Gastroesophageal sphincter (tissue), 3 donors: ENCODE results near the gene ANKRD35.

ENCODE experiments used
- CTCF ChIP-seq, 4 experiments: fragments of 200-600 bp in 2 of 4; fragments of 450-650 bp in 2 of 4; sonication (generic) in 1 of 4; IDR thresholded peaks; one replicate each; pipeline ENCODE4 v1.5.1; 2017 to 2019; ENCODE audit warnings: antibody characterized with exemption in 4 of 4, mild to moderate bottlenecking in 2 of 4, moderate library complexity in 2 of 4
- EP300 ChIP-seq: sonication (generic); formaldehyde crosslinking; IDR thresholded peaks from one replicate; pipeline ENCODE4 v1.6.1; 2017; ENCODE audit warnings: antibody characterized with exemption, mild to moderate bottlenecking
- POLR2A ChIP-seq, 2 donors: fragments of 450-650 bp; IDR thresholded peaks; one replicate each; pipeline ENCODE4 v1.6.1; 2017; ENCODE audit warnings: antibody characterized with exemption in 2 of 2, mild to moderate bottlenecking in 2 of 2, moderate library complexity in 1 of 2
- POLR2AphosphoS5 ChIP-seq: sonication (generic); formaldehyde crosslinking; IDR thresholded peaks from one replicate; pipeline ENCODE4 v1.6.1; 2017; ENCODE audit warnings: antibody characterized with exemption

- TF ChIP-seq POLR2A (IDR thresholded peaks at IDR 0.05) (no peak), CTCF (IDR thresholded peaks at IDR 0.05) (no peak), POLR2AphosphoS5 (no peak), EP300 (no peak)
Measured at GRCh38 chr1:145918992-145919939, 33.6 kb upstream of the ANKRD35 start.
